K562 (cell line): ENCODE results near the gene CASKIN1. TPM values are rescaled to one million over a fixed set of nuclear protein-coding genes. Genes with fewer than 3 reads are reported as not detected.

Experiments used
- CEBPZ ChIP-seq: fragments of 150-350 bp; IDR thresholded peaks from 2 replicates; pipeline ENCODE4 v1.6.1; 2014; ENCODE audit warnings: low read depth, mild to moderate bottlenecking, low read length, borderline replicate concordance
- CHD4 ChIP-seq: fragments of 200-600 bp; sonication (generic); IDR thresholded peaks from 3 replicates; pipeline ENCODE4 v1.6.1; 2012; ENCODE audit warnings: low read depth, mild to moderate bottlenecking, mixed read lengths, low read length, inconsistent platforms; ENCODE audit not compliant: insufficient read depth, insufficient replicate concordance, poor library complexity, severe bottlenecking
- E2F4 ChIP-seq: sonication (generic); formaldehyde crosslinking; IDR thresholded peaks from 2 replicates; pipeline ENCODE4 v1.8.0; 2022; ENCODE audit warnings: mild to moderate bottlenecking, low read depth, missing genetic modification reagents
- FOXJ3 ChIP-seq: sonication (generic); formaldehyde crosslinking; IDR thresholded peaks from 2 replicates; pipeline ENCODE4 v1.4.0; 2020; ENCODE audit warnings: mild to moderate bottlenecking, missing genetic modification reagents
- KDM2B ChIP-seq: fragments of 250-450 bp; sonication (Bioruptor Pico); IDR thresholded peaks from 2 replicates; pipeline ENCODE4 v1.8.0; 2021; ENCODE audit warnings: mild to moderate bottlenecking, moderate library complexity
- MCM2 ChIP-seq: fragments of 450-650 bp; IDR thresholded peaks from 2 replicates; pipeline ENCODE4 v1.6.1; 2017; ENCODE audit warnings: low read depth, mild to moderate bottlenecking
- MNT ChIP-seq, 2 experiments: fragments of 450-650 bp; conservative IDR thresholded peaks; 2 replicates each; pipeline ENCODE4 v1.6.1; 2017; ENCODE audit warnings: mild to moderate bottlenecking in 2 of 2, moderate library complexity in 2 of 2
- MTF1 ChIP-seq: fragments of 250-450 bp; sonication (Bioruptor Pico); IDR thresholded peaks from 2 replicates; pipeline ENCODE4 v1.9.0; 2021; ENCODE audit warnings: moderate library complexity, mild to moderate bottlenecking, inconsistent platforms, borderline replicate concordance
- SIN3A ChIP-seq, 2 experiments: fragments of 150-350 bp in 1 of 2; IDR thresholded peaks; 2 replicates each; pipeline ENCODE4 v1.6.1; 2011 to 2016; ENCODE audit warnings: borderline replicate concordance in 2 of 2, low read depth in 2 of 2, low read length in 2 of 2, mild to moderate bottlenecking in 2 of 2, moderate library complexity in 2 of 2; ENCODE audit not compliant: control insufficient read depth in 1 of 2
- SP2 ChIP-seq: IDR thresholded peaks from 2 replicates; pipeline ENCODE4 v1.6.1; 2011; ENCODE audit warnings: mild to moderate bottlenecking, low read depth, low read length, moderate library complexity; ENCODE audit not compliant: poor library complexity, severe bottlenecking; ENCODE audit errors: extremely low read depth
- TAF1 ChIP-seq: IDR thresholded peaks from 2 replicates; pipeline ENCODE4 v1.6.1; 2011; ENCODE audit warnings: mild to moderate bottlenecking, low read length, moderate library complexity; ENCODE audit not compliant: insufficient read depth, control insufficient read depth, severe bottlenecking; ENCODE audit errors: extremely low read depth
- UBTF ChIP-seq, 2 experiments: IDR thresholded peaks; 2 replicates each; pipeline ENCODE4 v1.6.1; 2012; ENCODE audit warnings: improper control_type of control experiment in 2 of 2, low read depth in 2 of 2, low read length in 2 of 2, borderline replicate concordance in 1 of 2
- ZBTB8A ChIP-seq: fragments of 450-650 bp; IDR thresholded peaks from 2 replicates; pipeline ENCODE4 v1.6.1; 2018; ENCODE audit warnings: mild to moderate bottlenecking, moderate library complexity; ENCODE audit not compliant: partially characterized antibody
- ZNF174 ChIP-seq: fragments of 250-450 bp; sonication (Bioruptor Pico); IDR thresholded peaks from 2 replicates; pipeline ENCODE4 v1.4.0; 2020; ENCODE audit warnings: mild to moderate bottlenecking
- ZNF586 ChIP-seq: fragments of 450-650 bp; formaldehyde crosslinking; conservative IDR thresholded peaks from 2 replicates; pipeline ENCODE4 v1.4.0; 2020; ENCODE audit warnings: mild to moderate bottlenecking, moderate library complexity
- polyA plus RNA-seq, 8 experiments: library from polyadenylated mRNA; depleted of rRNA in 4 of 8; stranded (reverse) in 5 of 8; unstranded in 3 of 8; fragments of >200 nt; fragmentation: Nextera tagmentation in 2 of 8; fragmentation: Illumina TruSeq in 1 of 8; extraction: Ambion mirVana in 2 of 8; extraction: Trizol in 1 of 8; gene quantifications; 2 replicates each; pipeline versions ENCODE4 v1.2.1 to v1.2.3, GENCODE V29; 2011 to 2014; ENCODE audit warnings: inconsistent platforms in 1 of 8, missing spikeins in 1 of 8
- total RNA-seq, 7 experiments: library from RNA; depleted of rRNA in 6 of 7; stranded (reverse); fragments of >200 nt in 6 of 7; fragmentation: Illumina TruSeq in 2 of 7; extraction: Trizol in 2 of 7; gene quantifications; 2 replicates each; pipeline versions ENCODE4 v1.2.1 to v1.2.3, GENCODE V29; 2011 to 2021; ENCODE audit warnings: low replicate concordance in 1 of 7

The CASKIN1 gene
- total and polyA plus RNA-seq, 9 of the 15 experiments (the other 6 are each of a cell fraction or from before 2014, with no cell fraction given), result 0.15 to 4.5 (median 1.5) TPM; not detected in 2

GRCh38 chr16:2214719-2214968, 18.2 kb upstream of the CASKIN1 start, which contains the start of gene PGP (continued):
- TF ChIP-seq MTF1 (CRISPR knock-in tag) (no peak), SP2 (peak; percentile 84), ZBTB8A (no peak), SIN3A (IDR thresholded peaks at IDR 0.05; ENCODE audit: borderline replicate concordance in 2 of 2, control insufficient read depth in 1 of 2, low read depth in 2 of 2, low read length in 2 of 2) (no peak), TAF1 (no peak), MCM2 (no peak), UBTF (IDR thresholded peaks at IDR 0.05; ENCODE audit: borderline replicate concordance in 1 of 2, low read depth in 2 of 2, low read length in 2 of 2) (0 out of 4 replicates have a peak, but pooled peaks of 1 of the 2 experiments have one; percentile 1), CHD4 (no peak), E2F4 (CRISPR knock-in tag) (no peak), CEBPZ (peak; percentile 61; the same call in 1 of the 2 replicates), ZNF586 (no peak), KDM2B (CRISPR knock-in tag) (no peak), FOXJ3 (CRISPR knock-in tag) (no peak), ZNF174 (CRISPR knock-in tag) (no peak), MNT (conservative IDR thresholded peaks at IDR 0.05) (no peak)
